ENCODE data around the gene GBX2.

DNA sequence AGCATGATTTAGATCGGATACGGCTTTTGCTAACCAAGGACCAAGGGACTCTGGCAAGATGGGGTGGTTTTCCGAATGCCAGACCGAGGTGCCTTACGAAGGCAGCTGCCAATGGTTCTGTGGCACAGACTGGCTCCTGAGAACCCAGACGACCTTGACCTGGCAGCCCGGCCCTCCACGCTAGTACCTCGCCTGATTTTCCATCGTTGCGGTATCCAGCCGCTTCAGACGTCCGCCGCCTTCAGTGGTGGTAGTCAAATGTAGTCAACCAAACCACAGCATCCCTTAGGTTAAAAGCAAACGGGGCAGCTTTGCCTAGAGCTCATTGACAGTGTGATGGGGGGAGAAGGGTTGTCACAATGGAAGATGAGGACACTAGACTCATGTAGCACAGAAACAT, 42.6 kb downstream of the GBX2 start:
- TF ChIP-seq, protein P1, sequence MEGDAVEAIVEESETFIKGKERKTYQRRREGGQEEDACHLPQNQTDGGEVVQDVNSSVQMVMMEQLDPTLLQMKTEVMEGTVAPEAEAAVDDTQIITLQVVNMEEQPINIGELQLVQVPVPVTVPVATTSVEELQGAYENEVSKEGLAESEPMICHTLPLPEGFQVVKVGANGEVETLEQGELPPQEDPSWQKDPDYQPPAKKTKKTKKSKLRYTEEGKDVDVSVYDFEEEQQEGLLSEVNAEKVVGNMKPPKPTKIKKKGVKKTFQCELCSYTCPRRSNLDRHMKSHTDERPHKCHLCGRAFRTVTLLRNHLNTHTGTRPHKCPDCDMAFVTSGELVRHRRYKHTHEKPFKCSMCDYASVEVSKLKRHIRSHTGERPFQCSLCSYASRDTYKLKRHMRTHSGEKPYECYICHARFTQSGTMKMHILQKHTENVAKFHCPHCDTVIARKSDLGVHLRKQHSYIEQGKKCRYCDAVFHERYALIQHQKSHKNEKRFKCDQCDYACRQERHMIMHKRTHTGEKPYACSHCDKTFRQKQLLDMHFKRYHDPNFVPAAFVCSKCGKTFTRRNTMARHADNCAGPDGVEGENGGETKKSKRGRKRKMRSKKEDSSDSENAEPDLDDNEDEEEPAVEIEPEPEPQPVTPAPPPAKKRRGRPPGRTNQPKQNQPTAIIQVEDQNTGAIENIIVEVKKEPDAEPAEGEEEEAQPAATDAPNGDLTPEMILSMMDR (IDR thresholded peaks at IDR 0.05; ENCODE audit: borderline replicate concordance, extremely low read depth, low read length, poor library complexity, severe bottlenecking): no peak
- no peak for TF ChIP-seq EZH2 (IDR thresholded peaks at IDR 0.05; ENCODE audit: borderline replicate concordance, low read depth, low read length, severe bottlenecking)

All from DND-41 (cell line).